HS-5 (cell line): ENCODE results near the gene KCNC4.

Experiments used
- DNase-seq: peaks from one replicate; pipeline ENCODE4 v3.0.0-alpha.2; 2012; ENCODE audit warnings: low read depth

KCNC4 gene

DNA sequence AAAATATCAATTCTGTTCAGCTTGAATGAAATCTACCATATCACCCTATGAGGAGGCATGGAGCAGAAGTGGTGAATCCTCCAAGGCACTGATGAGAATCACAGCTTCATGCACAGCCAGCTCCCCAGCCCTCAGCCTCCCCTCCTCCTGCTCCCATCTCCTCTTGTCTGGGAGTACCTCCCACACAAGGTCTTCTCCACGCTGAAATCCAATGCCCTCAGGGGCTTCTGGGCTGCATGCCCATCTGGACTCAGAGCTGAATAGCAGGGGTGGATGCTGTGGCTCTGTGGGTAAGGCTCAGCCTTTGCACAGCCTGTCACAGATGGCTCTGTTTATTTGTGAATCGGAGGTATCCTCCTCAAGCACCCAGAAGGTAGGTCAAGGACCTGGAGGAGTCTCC lies 48.6 kb downstream of the KCNC4 start:
- DNase-seq, result no peak

DNA sequence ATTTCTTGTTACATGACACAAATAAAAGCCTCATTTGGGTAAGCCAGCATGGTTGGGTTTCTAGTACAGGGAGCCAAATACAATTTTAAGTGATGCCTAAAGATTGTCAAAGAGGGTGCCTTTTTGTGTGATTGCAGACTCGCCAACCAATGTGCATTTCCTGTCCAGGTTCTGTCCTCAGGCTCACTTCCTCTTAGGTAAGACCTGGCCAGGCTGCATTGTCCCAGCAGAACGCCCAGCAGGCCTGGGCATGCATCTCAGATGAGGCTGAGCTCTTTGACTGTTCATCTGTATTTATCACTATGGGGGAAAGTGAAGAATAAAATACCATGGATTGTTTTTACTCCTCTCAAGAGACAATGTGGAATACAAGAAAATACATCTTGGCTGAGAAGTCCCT lies 49.7 kb downstream of the KCNC4 start:
- no peak for DNase-seq
